HepG2 (cell line): ENCODE measurements around the gene AP1S3. TPM values are rescaled to one million over a fixed set of nuclear protein-coding genes. Genes with fewer than 3 reads are reported as not detected.

ENCODE experiments used
- ATAC-seq: fragments of 200-7000 bp; cut with Tn5 transposase; 3 replicates; pipeline ENCODE4 v1.9.1; 2020; ENCODE audit warnings: mild to moderate bottlenecking, moderate library complexity
- BruUV-seq: library from RNA; stranded (reverse); fragments of 400-500 nt; replicated peaks from 2 replicates; lab custom pipeline; 2021; lab: Mats Ljungman, UMichigan
- CTCF ChIA-PET: fragments of 300-600 bp; formaldehyde crosslinking; extraction: SDS; loops from one replicate; lab custom pipeline; 2021; ENCODE audit warnings: low total read pairs, inconsistent platforms, low intra/inter-chr PET ratio; lab: Yijun Ruan, JAX
- POLR2A ChIA-PET: fragments of 350-600 bp; sonication (Branson Sonifier 250); formaldehyde crosslinking; loops from one replicate; lab custom pipeline; 2020; ENCODE audit warnings: antibody characterized with exemption, inconsistent platforms; lab: Yijun Ruan, JAX
- DNase-seq: peaks from one replicate; pipeline ENCODE4 v3.0.0-alpha.2; 2015; ENCODE audit warnings: low spot score
- FAIRE-seq: peaks from 3 replicates; lab custom pipeline; 2011; peaks lifted over from hg19 to GRCh38; lab: Jason Lieb, UNC
- H2AFZ ChIP-seq: one replicate; pipeline ENCODE4 v1.6.1; 2011; ENCODE audit warnings: low read length, inconsistent platforms
- H3K27ac ChIP-seq: fragments of 300-600 bp; 3 replicates; pipeline ENCODE4 v1.8.0; 2011; ENCODE audit warnings: mixed run types, mild to moderate bottlenecking, mixed read lengths, low read length, inconsistent platforms; ENCODE audit not compliant: insufficient read depth; ENCODE audit errors: extremely low read length
- H3K27me3 ChIP-seq, 2 experiments: fragments of 200-600 bp in 1 of 2; 2 replicates in 1 of 2; 3 replicates in 1 of 2; pipeline versions ENCODE4 v1.6.0 to v1.8.0; 2011; ENCODE audit warnings: low read length in 2 of 2, mild to moderate bottlenecking in 2 of 2, moderate library complexity in 2 of 2, inconsistent platforms in 1 of 2; ENCODE audit not compliant: insufficient read depth in 2 of 2, control insufficient read depth in 1 of 2
- H3K36me3 ChIP-seq, 2 experiments: fragments of 200-600 bp in 1 of 2; replicated peaks in 1 of 2; 2 replicates in 1 of 2; 3 replicates in 1 of 2; pipeline versions ENCODE4 v1.5.1 to v1.8.0; 2011; ENCODE audit warnings: low read length in 2 of 2, inconsistent platforms in 1 of 2; ENCODE audit not compliant: insufficient read depth in 2 of 2, control insufficient read depth in 1 of 2
- H3K4me1 ChIP-seq: 2 replicates; pipeline ENCODE4 v1.5.1; 2012; ENCODE audit warnings: low read length, inconsistent platforms; ENCODE audit not compliant: insufficient read depth
- H3K4me2 ChIP-seq: 2 replicates; pipeline ENCODE4 v1.6.0; 2011; ENCODE audit warnings: low read depth, low read length, inconsistent platforms
- H3K4me3 ChIP-seq, 3 experiments: fragments of 200-600 bp in 1 of 3; sonication (generic), shearing (Covaris generic) in 1 of 3; replicated peaks in 1 of 3; 2 replicates each; pipeline ENCODE4 v1.5.1; 2011 to 2016; ENCODE audit warnings: low read length in 3 of 3, inconsistent platforms in 2 of 3, low read depth in 2 of 3, mild to moderate bottlenecking in 2 of 3, control low read depth in 1 of 3, mixed read lengths in 1 of 3; ENCODE audit not compliant: insufficient read depth in 1 of 3
- H3K79me2 ChIP-seq: one replicate; pipeline ENCODE4 v1.6.1; 2011; ENCODE audit warnings: low read length, inconsistent platforms; ENCODE audit not compliant: insufficient read depth
- H3K9ac ChIP-seq: 2 replicates; pipeline ENCODE4 v1.6.0; 2011; ENCODE audit warnings: mild to moderate bottlenecking, low read depth, low read length, inconsistent platforms; ENCODE audit not compliant: insufficient read depth
- H3K9me3 ChIP-seq: 2 replicates; pipeline ENCODE4 v1.5.1; 2012; ENCODE audit warnings: mild to moderate bottlenecking, low read length
- H4K20me1 ChIP-seq: 2 replicates; pipeline ENCODE4 v1.6.0; 2011; ENCODE audit warnings: inconsistent platforms, mild to moderate bottlenecking, low read length, moderate library complexity; ENCODE audit not compliant: insufficient read depth
- CREB1 ChIP-seq, 2 experiments: fragments of 450-650 bp in 1 of 2; IDR thresholded peaks; 2 replicates each; pipeline ENCODE4 v1.6.1; 2016 to 2017; ENCODE audit warnings: control low read depth in 1 of 2, mild to moderate bottlenecking in 1 of 2, missing compliant biosample characterization in 1 of 2, missing genetic modification characterization in 1 of 2
- DMAP1 ChIP-seq: IDR thresholded peaks from 2 replicates; pipeline ENCODE4 v1.6.1; 2016
- PHF5A ChIP-seq: IDR thresholded peaks from one replicate; pipeline ENCODE4 v1.6.1; 2018; ENCODE audit warnings: low read depth, missing genetic modification reagents; ENCODE audit not compliant: unreplicated experiment
- ZNF468 ChIP-seq: sonication (generic); formaldehyde crosslinking; IDR thresholded peaks from 2 replicates; pipeline ENCODE4 v1.8.0; 2022; ENCODE audit warnings: mild to moderate bottlenecking, moderate library complexity, missing genetic modification reagents
- WGBS: methylation state at CpG from one replicate; pipeline ENCODE4 v1.1.6; 2017; ENCODE audit warnings: low lambda C conversion rate; 5-methylcytosine and 5-hydroxymethylcytosine counted together
- in situ Hi-C: cut with HindIII; loops from 2 replicates; pipeline ENCODE4 v1.10.0; 2017; ENCODE audit warnings: low pct_unique_long_range_greater_than_20kb; ENCODE audit not compliant: extremely low pct_ligation_motif_present
- intact Hi-C: fragments of 100-400 bp; cut with micrococcal nuclease; formaldehyde crosslinking; loops from one replicate; pipeline ENCODE4 v1.10.0; 2022; ENCODE audit not compliant: unreplicated experiment
- polyA plus RNA-seq, 8 experiments: library from polyadenylated mRNA; depleted of rRNA in 3 of 8; stranded (reverse) in 7 of 8; unstranded in 1 of 8; fragments of >200 nt; fragmentation: Illumina TruSeq in 4 of 8; extraction: Trizol in 4 of 8; gene quantifications; 2 replicates each; pipeline versions ENCODE4 v1.2.1 to v1.2.3, GENCODE V29; 2011 to 2016; ENCODE audit warnings: low read depth in 4 of 8, missing spikeins in 1 of 8, mixed read lengths in 1 of 8; ENCODE audit not compliant: insufficient read depth in 1 of 8
- total RNA-seq, 5 experiments: library from RNA; depleted of rRNA; stranded (reverse); fragments of >200 nt; fragmentation: Illumina TruSeq; extraction: Trizol; gene quantifications; 2 replicates each; pipeline ENCODE4 v1.2.3, GENCODE V29; 2016; ENCODE audit warnings: low read depth in 1 of 5
- TF ChIP-seq, protein P1 (sequence below): sonication (generic); formaldehyde crosslinking; IDR thresholded peaks from 2 replicates; pipeline ENCODE4 v1.8.0; 2022; ENCODE audit warnings: mild to moderate bottlenecking, missing genetic modification reagents

The AP1S3 gene
- total and polyA plus RNA-seq, 2 of the 13 experiments (the other 11 are each of a cell fraction or from before 2014, with no cell fraction given) = 3.0 to 16.3 TPM

DNA sequence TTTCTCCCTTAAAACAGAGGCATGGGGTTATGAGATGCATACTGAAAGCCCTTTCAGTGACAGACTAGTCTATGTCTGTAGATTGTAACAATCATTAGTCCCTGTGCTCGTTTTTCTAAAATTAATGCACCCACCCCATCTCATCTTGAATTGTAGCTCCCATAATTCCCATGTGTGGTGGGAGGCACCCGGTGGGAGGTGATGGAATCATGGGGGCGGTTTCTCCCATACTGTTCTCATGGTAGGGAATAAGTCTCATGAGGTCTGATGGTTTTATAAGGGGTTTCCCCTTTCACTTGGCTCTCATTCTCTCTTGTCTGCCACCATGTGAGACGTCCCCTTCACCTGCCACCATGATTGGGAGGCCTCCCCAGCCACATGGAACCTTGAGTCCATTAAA, 100.9 kb downstream of the AP1S3 start (continued):
- TF ChIP-seq, protein P1, sequence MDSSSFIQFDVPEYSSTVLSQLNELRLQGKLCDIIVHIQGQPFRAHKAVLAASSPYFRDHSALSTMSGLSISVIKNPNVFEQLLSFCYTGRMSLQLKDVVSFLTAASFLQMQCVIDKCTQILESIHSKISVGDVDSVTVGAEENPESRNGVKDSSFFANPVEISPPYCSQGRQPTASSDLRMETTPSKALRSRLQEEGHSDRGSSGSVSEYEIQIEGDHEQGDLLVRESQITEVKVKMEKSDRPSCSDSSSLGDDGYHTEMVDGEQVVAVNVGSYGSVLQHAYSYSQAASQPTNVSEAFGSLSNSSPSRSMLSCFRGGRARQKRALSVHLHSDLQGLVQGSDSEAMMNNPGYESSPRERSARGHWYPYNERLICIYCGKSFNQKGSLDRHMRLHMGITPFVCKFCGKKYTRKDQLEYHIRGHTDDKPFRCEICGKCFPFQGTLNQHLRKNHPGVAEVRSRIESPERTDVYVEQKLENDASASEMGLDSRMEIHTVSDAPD = no peak
- TF ChIP-seq DMAP1 (CRISPR knock-in tag) (no peak), ZNF468 (CRISPR knock-in tag) (no peak)

DNA sequence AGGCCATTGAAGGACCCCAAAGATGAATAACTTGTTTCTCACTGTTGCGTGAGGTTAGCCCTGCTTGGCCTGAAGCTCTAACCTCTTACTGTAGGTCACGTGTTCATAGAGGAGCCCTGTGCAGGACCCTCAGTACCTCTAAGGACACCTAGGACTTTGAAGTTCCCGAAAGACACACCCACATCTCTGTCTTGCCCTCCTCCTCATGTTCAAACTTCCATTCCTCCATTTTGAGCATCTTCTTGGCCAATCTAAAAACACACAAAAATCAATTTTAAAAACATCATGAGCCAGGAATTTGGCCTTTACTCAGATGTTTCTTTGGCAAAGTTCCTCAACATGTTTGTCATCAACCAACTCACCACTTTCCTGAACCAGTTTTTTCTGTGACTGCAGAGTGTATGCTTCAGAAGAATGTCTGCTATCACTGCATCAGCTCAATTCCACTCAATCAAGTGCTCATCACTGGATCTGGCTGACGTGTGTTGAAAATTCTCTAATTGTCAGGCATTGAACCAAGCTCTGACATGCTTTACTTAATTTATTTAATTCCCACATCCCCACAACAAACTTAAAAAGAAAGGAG, 101.6 kb downstream of the AP1S3 start:
- no peaks in the 10 kb centered on the region for H3K36me3 ChIP-seq
- H3K9ac ChIP-seq = no peak overlapping the region
- no peak overlapping the region for H3K27ac ChIP-seq
- POLR2A ChIA-PET = no interaction called here
- ATAC-seq = no peak
- WGBS = 55% methylated on average over 4 of the region's 4 CpGs
- intact Hi-C loops = no loop called here
- H2AFZ ChIP-seq = no peak overlapping the region
- no peak overlapping the region for H3K4me2 ChIP-seq
- H4K20me1 ChIP-seq = no peaks in the 10 kb centered on the region
- no peaks in the 10 kb centered on the region for H3K79me2 ChIP-seq
- no peak overlapping the region for H3K4me3 ChIP-seq
- 0 out of 2 replicates have a peak, but pooled peaks have one; percentile 8 for TF ChIP-seq CREB1 (IDR thresholded peaks at IDR 0.05)
- no peak for TF ChIP-seq CREB1 (CRISPR knock-in tag; IDR thresholded peaks at IDR 0.05)
- no peak for TF ChIP-seq PHF5A (CRISPR knock-in tag)
- TF ChIP-seq, all 625 proteins: peak for 1
- CTCF ChIA-PET = no interaction called here
- FAIRE-seq = no peak
- in situ Hi-C loops = no loop called here
- no peaks in the 10 kb centered on the region for H3K9me3 ChIP-seq
- BruUV-seq = no TSS peak
- H3K4me1 ChIP-seq = no peaks in the 10 kb centered on the region
- no peaks in the 10 kb centered on the region; a peak in 1 of 5 replicates for H3K27me3 ChIP-seq
- no peak for DNase-seq
